Left lung (tissue), 10 donors: ENCODE results near the gene BAHCC1. TPM values are rescaled to one million over a fixed set of nuclear protein-coding genes. Genes with fewer than 3 reads are reported as not detected.

Source experiments
- ATAC-seq: fragments of 200-7000 bp; cut with Tn5 transposase; one replicate; pipeline ENCODE4 v1.9.1; 2020; ENCODE audit warnings: moderate library complexity
- DNase-seq, 4 donors: peaks; one replicate each; pipeline ENCODE4 v3.0.0-alpha.2; 2013 to 2020
- H3K27ac ChIP-seq, 2 donors: fragments of 200-600 bp; sonication (generic) in 1 of 2; one replicate each; pipeline versions ENCODE4 v1.5.0 to v1.8.0; 2020 to 2021
- H3K27me3 ChIP-seq, 2 donors: fragments of 200-600 bp; sonication (generic) in 1 of 2; one replicate each; pipeline versions ENCODE4 v1.5.0 to v1.8.0; 2020 to 2021
- H3K36me3 ChIP-seq, 2 donors: fragments of 200-600 bp; sonication (generic) in 1 of 2; one replicate each; pipeline versions ENCODE4 v1.5.0 to v1.8.0; 2020 to 2021
- H3K4me1 ChIP-seq, 2 donors: fragments of 200-600 bp; one replicate each; pipeline ENCODE4 v1.8.0; 2021
- H3K4me3 ChIP-seq, 2 donors: fragments of 200-600 bp; sonication (generic) in 1 of 2; one replicate each; pipeline versions ENCODE4 v1.5.0 to v1.8.0; 2020 to 2021; ENCODE audit warnings: mild to moderate bottlenecking in 1 of 2
- H3K9me3 ChIP-seq, 2 donors: fragments of 200-600 bp; sonication (generic) in 1 of 2; one replicate each; pipeline versions ENCODE4 v1.5.0 to v1.8.0; 2020 to 2021
- CTCF ChIP-seq, 2 donors: fragments of 200-600 bp; sonication (generic) in 1 of 2; IDR thresholded peaks; one replicate each; pipeline versions ENCODE4 v1.5.0 to v1.8.0; 2021; ENCODE audit warnings: antibody characterized with exemption in 2 of 2
- intact Hi-C, 2 donors: fragments of 100-400 bp; cut with DNase I; formaldehyde crosslinking; loops; one replicate each; pipeline versions ENCODE4 v1.11.2 to v1.14.2; 2022
- polyA plus RNA-seq, 6 donors: library from polyadenylated mRNA; unstranded; fragments of 120-200 nt; gene quantifications; one replicate each; pipeline ENCODE4 v1.2.1, GENCODE V29; 2013; ENCODE audit not compliant: insufficient read length in 6 of 6
- total RNA-seq, 2 donors: library from RNA; stranded (reverse); fragmentation: NEBNext Ultra II Directional; extraction: Animal tissue kit (Norgen Biotek cat#: 25700); gene quantifications; one replicate each; pipeline ENCODE4 v1.2.1, GENCODE V29; 2021
- donor health status: DM: no; HTN: yes; CAD: no.
- donor health status: DM: no; HTN: no; CAD: no.

BAHCC1 gene
- total and polyA plus RNA-seq, 8 donors = 13.6 to 28.5 (median 21.4) TPM

GRCh38 chr17:81458628-81459027 is 63.4 kb downstream of the BAHCC1 start:
- H3K36me3 ChIP-seq = peaks cover 0 to 50% of the 10 kb centered on the region in 2 donors
- DNase-seq = no peak
- TF ChIP-seq CTCF (IDR thresholded peaks at IDR 0.05) = no peak
- peak overlapping the region in 1 of 2 donors; percentile 23 for H3K27ac ChIP-seq
- ATAC-seq = no peak
- peaks cover 0 to 41% of the 10 kb centered on the region in 2 donors for H3K4me1 ChIP-seq
- H3K9me3 ChIP-seq = no peaks in the 10 kb centered on the region
- no peak overlapping the region for H3K4me3 ChIP-seq
- intact Hi-C loops = no loop called here
- H3K27me3 ChIP-seq = no peaks in the 10 kb centered on the region

GRCh38 chr17:81459224-81459623 is 64.0 kb downstream of the BAHCC1 start:
- TF ChIP-seq CTCF (IDR thresholded peaks at IDR 0.05) = no peak
- Histone ChIP-seq H3K4me3 (no peak overlapping the region), H3K9me3 (no peaks in the 10 kb centered on the region), H3K4me1 (peaks cover 0 to 36% of the 10 kb centered on the region in 2 donors), H3K27ac (no peak overlapping the region), H3K36me3 (peaks cover 0 to 54% of the 10 kb centered on the region in 2 donors), H3K27me3 (no peaks in the 10 kb centered on the region)
- intact Hi-C loops = no loop called here
- peak; percentile 29 for ATAC-seq
- DNase-seq = no peak

- DNase-seq (no peak), ATAC-seq (no peak)
- Histone ChIP-seq H3K27ac (no peak overlapping the region), H3K4me3 (no peak overlapping the region), H3K9me3 (no peaks in the 10 kb centered on the region), H3K4me1 (peaks cover 0 to 31% of the 10 kb centered on the region in 2 donors), H3K27me3 (no peaks in the 10 kb centered on the region), H3K36me3 (peaks cover 0 to 54% of the 10 kb centered on the region in 2 donors)
- TF ChIP-seq CTCF (IDR thresholded peaks at IDR 0.05) = no peak
- intact Hi-C loops = no loop called here
These were observed 64.6 kb downstream of the BAHCC1 start for GRCh38 chr17:81459864-81460263.

GRCh38 chr17:81460856-81461460 is 65.7 kb downstream of the BAHCC1 start:
- peak; percentile 12 for ATAC-seq
- no peak for TF ChIP-seq CTCF (IDR thresholded peaks at IDR 0.05)
- intact Hi-C loops = no loop called here
- Histone ChIP-seq H3K27me3 (no peaks in the 10 kb centered on the region), H3K27ac (peak overlapping the region in 1 of 2 donors; percentile 18), H3K4me1 (peaks cover 0 to 24% of the 10 kb centered on the region in 2 donors), H3K4me3 (no peak overlapping the region), H3K9me3 (no peaks in the 10 kb centered on the region), H3K36me3 (peaks cover 0 to 54% of the 10 kb centered on the region in 2 donors)
- DNase-seq = peak in 2 of 4 donors; percentile 45 to 94

- no peak for ATAC-seq
- H3K4me1 ChIP-seq = peaks cover 0 to 24% of the 10 kb centered on the region in 2 donors
- H3K27me3 ChIP-seq = no peaks in the 10 kb centered on the region
- DNase-seq = no peak
- no peaks in the 10 kb centered on the region for H3K9me3 ChIP-seq
- H3K27ac ChIP-seq = no peak overlapping the region
- H3K4me3 ChIP-seq = no peak overlapping the region
- intact Hi-C loops = no loop called here
- peaks cover 0 to 54% of the 10 kb centered on the region in 2 donors for H3K36me3 ChIP-seq
- TF ChIP-seq CTCF (IDR thresholded peaks at IDR 0.05) = no peak
These were observed 66.6 kb downstream of the BAHCC1 start for GRCh38 chr17:81461607-81462500.
